HEK293 (cell line): Measurements from ENCODE around the gene LRRC23.
A peak's percentile ranks its signal among the peaks of the same experiment; 100 is the strongest.

Experiments used
- CTCF ChIA-PET: fragments of 350-600 bp; formaldehyde crosslinking; extraction: SDS; loops from one replicate; lab custom pipeline; 2021; ENCODE audit warnings: antibody characterized with exemption; lab: Yijun Ruan, JAX
- POLR2A ChIA-PET: fragments of 300-600 bp; formaldehyde crosslinking; extraction: SDS; loops from one replicate; lab custom pipeline; 2020; ENCODE audit warnings: antibody characterized with exemption, inconsistent platforms; lab: Yijun Ruan, JAX
- H3K27ac ChIP-seq: fragments of 200-500 bp; sonication (Bioruptor generic); 2 replicates; pipeline ENCODE4 v1.5.1; 2014; ENCODE audit warnings: low read depth, low read length, control low read depth, inconsistent platforms; ENCODE audit errors: extremely low read depth
- H3K36me3 ChIP-seq, 2 experiments: fragments of 200-500 bp in 1 of 2; sonication (Bioruptor generic) in 1 of 2; 1 replicate in 1 of 2; 2 replicates in 1 of 2; pipeline ENCODE4 v1.5.1; 2014 to 2017; ENCODE audit warnings: inconsistent platforms in 2 of 2, low read length in 2 of 2; ENCODE audit not compliant: control insufficient read depth in 2 of 2, insufficient read depth in 1 of 2
- H3K4me1 ChIP-seq: fragments of 200-500 bp; sonication (Bioruptor generic); 2 replicates; pipeline ENCODE4 v1.5.1; 2014; ENCODE audit warnings: mild to moderate bottlenecking, low read length, inconsistent platforms; ENCODE audit not compliant: control insufficient read depth, insufficient read depth
- H3K4me3 ChIP-seq: 2 replicates; pipeline ENCODE4 v1.5.1; 2011; ENCODE audit warnings: low read depth, mild to moderate bottlenecking, control low read depth, low read length, moderate library complexity
- H3K9me3 ChIP-seq: fragments of 200-500 bp; sonication (Bioruptor generic); 2 replicates; pipeline ENCODE4 v1.5.1; 2014; ENCODE audit warnings: low read depth, low read length, inconsistent platforms; ENCODE audit not compliant: control insufficient read depth, insufficient read depth
- GLIS1 ChIP-seq: fragments of 450-650 bp; formaldehyde crosslinking; IDR thresholded peaks from 2 replicates; pipeline ENCODE4 v1.5.1; 2016; ENCODE audit warnings: missing biosample characterization, missing genetic modification characterization
- GLIS2 ChIP-seq: fragments of 450-650 bp; formaldehyde crosslinking; IDR thresholded peaks from 2 replicates; pipeline ENCODE4 v1.5.1; 2016; ENCODE audit warnings: missing biosample characterization, missing genetic modification characterization
- PRDM1 ChIP-seq: fragments of 450-650 bp; formaldehyde crosslinking; IDR thresholded peaks from 2 replicates; pipeline ENCODE4; 2016; ENCODE audit warnings: missing biosample characterization, missing genetic modification characterization
- TCF7L2 ChIP-seq: IDR thresholded peaks from 2 replicates; pipeline ENCODE4 v1.6.1; 2011; ENCODE audit warnings: low read depth, mild to moderate bottlenecking, inconsistent platforms, low read length, moderate library complexity, borderline replicate concordance
- ZBTB20 ChIP-seq: fragments of 450-650 bp; formaldehyde crosslinking; IDR thresholded peaks from 2 replicates; pipeline ENCODE4 v1.5.1; 2016; ENCODE audit warnings: missing biosample characterization, missing genetic modification characterization
- ZFP3 ChIP-seq: fragments of 450-650 bp; formaldehyde crosslinking; IDR thresholded peaks from 2 replicates; pipeline ENCODE4 v1.5.1; 2016; ENCODE audit warnings: low read depth, missing biosample characterization, missing genetic modification characterization
- ZNF140 ChIP-seq: fragments of 450-650 bp; formaldehyde crosslinking; IDR thresholded peaks from 2 replicates; pipeline ENCODE4 v1.5.1; 2016; ENCODE audit warnings: missing biosample characterization, missing genetic modification characterization
- ZNF175 ChIP-seq: fragments of 450-650 bp; formaldehyde crosslinking; IDR thresholded peaks from 2 replicates; pipeline ENCODE4 v1.5.1; 2016; ENCODE audit warnings: missing biosample characterization, missing genetic modification characterization
- ZNF214 ChIP-seq: fragments of 450-650 bp; formaldehyde crosslinking; IDR thresholded peaks from 2 replicates; pipeline ENCODE4 v1.5.1; 2017; ENCODE audit warnings: missing biosample characterization, mild to moderate bottlenecking, missing genetic modification characterization, borderline replicate concordance
- ZNF23 ChIP-seq: fragments of 450-650 bp; formaldehyde crosslinking; IDR thresholded peaks from 2 replicates; pipeline ENCODE4 v1.5.1; 2016; ENCODE audit warnings: missing biosample characterization, missing genetic modification characterization, borderline replicate concordance
- ZNF24 ChIP-seq: fragments of 450-650 bp; formaldehyde crosslinking; IDR thresholded peaks from 2 replicates; pipeline ENCODE4 v1.5.1; 2016; ENCODE audit warnings: missing biosample characterization, missing genetic modification characterization
- ZNF292 ChIP-seq: fragments of 450-650 bp; formaldehyde crosslinking; IDR thresholded peaks from 2 replicates; pipeline ENCODE4 v1.5.1; 2016; ENCODE audit warnings: low read depth, missing biosample characterization, missing genetic modification characterization, borderline replicate concordance
- ZNF37A ChIP-seq: fragments of 450-650 bp; IDR thresholded peaks from 2 replicates; pipeline ENCODE4 v1.5.1; 2018; ENCODE audit warnings: missing biosample characterization, missing genetic modification characterization
- ZNF544 ChIP-seq: fragments of 450-650 bp; formaldehyde crosslinking; IDR thresholded peaks from 2 replicates; pipeline ENCODE4 v1.5.0; 2017; ENCODE audit warnings: missing biosample characterization, missing genetic modification characterization
- ZNF548 ChIP-seq: fragments of 450-650 bp; formaldehyde crosslinking; IDR thresholded peaks from 2 replicates; pipeline ENCODE4 v1.5.1; 2016; ENCODE audit warnings: missing biosample characterization, missing genetic modification characterization
- ZNF623 ChIP-seq: fragments of 450-650 bp; formaldehyde crosslinking; IDR thresholded peaks from 2 replicates; pipeline ENCODE4 v1.5.1; 2016; ENCODE audit warnings: missing biosample characterization, missing genetic modification characterization
- ZNF624 ChIP-seq: fragments of 450-650 bp; formaldehyde crosslinking; IDR thresholded peaks from 2 replicates; pipeline ENCODE4 v1.5.1; 2017; ENCODE audit warnings: missing biosample characterization, missing genetic modification characterization
- ZNF76 ChIP-seq: fragments of 450-650 bp; formaldehyde crosslinking; IDR thresholded peaks from 2 replicates; pipeline ENCODE4; 2016; ENCODE audit warnings: low read depth, missing biosample characterization, missing genetic modification characterization, borderline replicate concordance
- ZNF768 ChIP-seq: fragments of 450-650 bp; formaldehyde crosslinking; IDR thresholded peaks from 2 replicates; pipeline ENCODE4 v1.5.1; 2018; ENCODE audit warnings: missing biosample characterization, mild to moderate bottlenecking, missing genetic modification characterization
- ZNF791 ChIP-seq: fragments of 450-650 bp; formaldehyde crosslinking; IDR thresholded peaks from 2 replicates; pipeline ENCODE4 v1.5.1; 2016; ENCODE audit warnings: missing biosample characterization, missing genetic modification characterization
- ZNF792 ChIP-seq: fragments of 450-650 bp; formaldehyde crosslinking; IDR thresholded peaks from 2 replicates; pipeline ENCODE4 v1.5.1; 2016; ENCODE audit warnings: missing biosample characterization, missing genetic modification characterization
- TF ChIP-seq, protein P1 (sequence below): fragments of 450-650 bp; formaldehyde crosslinking; IDR thresholded peaks from 2 replicates; pipeline ENCODE4 v1.5.1; 2016; ENCODE audit warnings: missing biosample characterization, missing genetic modification characterization

The LRRC23 gene

GRCh38 chr12:6921539-6921938 is 16.9 kb downstream of the LRRC23 start:
- Histone ChIP-seq H3K4me1 (peaks cover 21% of the 10 kb centered on the region), H3K9me3 (no peaks in the 10 kb centered on the region), H3K27ac (no peak overlapping the region), H3K4me3 (no peak overlapping the region), H3K36me3 (peaks cover 19 to 58% of the 10 kb centered on the region in 2 experiments)
- no peak for TF ChIP-seq TCF7L2
- TF ChIP-seq ZNF140 (tag by site-specific recombination) = no peak
- TF ChIP-seq ZNF24 (tag by site-specific recombination) = no peak
- TF ChIP-seq ZNF768 = no peak
- ChIA-PET POLR2A (interaction anchor here (1.4 to 6.2 kb wide), 2 partner anchors 16 to 23 kb away, joined by 4 to 99 read pairs; partner anchors contain the start of genes C12orf57 and RNU7-1), CTCF (interaction anchor here (0.6 to 6.1 kb wide), 5 partner anchors 16 to 171 kb away, joined by 3 to 52 read pairs (median 4); partner anchors contain the start of genes C12orf57, C1R and RNU7-1)

GRCh38 chr12:6921996-6922946 is 17.6 kb downstream of the LRRC23 start:
- H3K27ac ChIP-seq = no peak overlapping the region
- peaks cover 19 to 51% of the 10 kb centered on the region in 2 experiments for H3K36me3 ChIP-seq
- no peaks in the 10 kb centered on the region for H3K9me3 ChIP-seq
- H3K4me3 ChIP-seq = no peak overlapping the region
- H3K4me1 ChIP-seq = peaks cover 28% of the 10 kb centered on the region
- ChIA-PET POLR2A (interaction anchor here (0.6 to 6.2 kb wide), 3 partner anchors 8 to 22 kb away, joined by 4 to 99 read pairs (median 4); partner anchors contain the start of genes C12orf57, ENO2 and RNU7-1), CTCF (interaction anchor here (0.6 to 6.1 kb wide), 7 partner anchors 10 to 170 kb away, joined by 3 to 52 read pairs (median 4); partner anchors contain the start of genes C12orf57, C1R, MLF2 and RNU7-1)
- TF ChIP-seq ZBTB20 = no peak
- TF ChIP-seq PRDM1 (tag by site-specific recombination) = peak; percentile 81
- no peak for TF ChIP-seq ZNF791 (tag by site-specific recombination)
- no peak for TF ChIP-seq ZNF23 (tag by site-specific recombination)
- no peak for TF ChIP-seq ZNF37A (tag by site-specific recombination)
- no peak for TF ChIP-seq ZFP3 (tag by site-specific recombination)
- TF ChIP-seq, protein P1, sequence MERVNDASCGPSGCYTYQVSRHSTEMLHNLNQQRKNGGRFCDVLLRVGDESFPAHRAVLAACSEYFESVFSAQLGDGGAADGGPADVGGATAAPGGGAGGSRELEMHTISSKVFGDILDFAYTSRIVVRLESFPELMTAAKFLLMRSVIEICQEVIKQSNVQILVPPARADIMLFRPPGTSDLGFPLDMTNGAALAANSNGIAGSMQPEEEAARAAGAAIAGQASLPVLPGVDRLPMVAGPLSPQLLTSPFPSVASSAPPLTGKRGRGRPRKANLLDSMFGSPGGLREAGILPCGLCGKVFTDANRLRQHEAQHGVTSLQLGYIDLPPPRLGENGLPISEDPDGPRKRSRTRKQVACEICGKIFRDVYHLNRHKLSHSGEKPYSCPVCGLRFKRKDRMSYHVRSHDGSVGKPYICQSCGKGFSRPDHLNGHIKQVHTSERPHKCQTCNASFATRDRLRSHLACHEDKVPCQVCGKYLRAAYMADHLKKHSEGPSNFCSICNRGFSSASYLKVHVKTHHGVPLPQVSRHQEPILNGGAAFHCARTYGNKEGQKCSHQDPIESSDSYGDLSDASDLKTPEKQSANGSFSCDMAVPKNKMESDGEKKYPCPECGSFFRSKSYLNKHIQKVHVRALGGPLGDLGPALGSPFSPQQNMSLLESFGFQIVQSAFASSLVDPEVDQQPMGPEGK (tag by site-specific recombination) = peak; percentile 40; the same call in 1 of the 2 replicates
- TF ChIP-seq GLIS2 (tag by site-specific recombination) = 0 out of 2 replicates have a peak, but pooled peaks have one; percentile 21
- peak; percentile 94 for TF ChIP-seq GLIS1 (tag by site-specific recombination)

- POLR2A ChIA-PET = interaction anchor here (0.6 to 6.2 kb wide), 3 partner anchors 9 to 50 kb away, joined by 3 to 99 read pairs (median 4); partner anchors contain the start of genes C12orf57, ENO2, RNU7-1 and SPSB2
- CTCF ChIA-PET = interaction anchor here (0.6 to 6.1 kb wide), 23 partner anchors 10 to 243 kb away, joined by 3 to 53 read pairs (median 7); partner anchors contain the start of genes C12orf57, CDCA3, MLF2 and RNU7-1
- TF ChIP-seq ZNF792 (tag by site-specific recombination) (no peak), ZNF175 (no peak), ZNF292 (tag by site-specific recombination) (no peak), ZNF544 (tag by site-specific recombination) (no peak), ZNF624 (no peak), ZNF791 (tag by site-specific recombination) (no peak), ZNF76 (no peak), ZNF548 (tag by site-specific recombination) (no peak), ZNF623 (tag by site-specific recombination) (no peak), ZNF214 (tag by site-specific recombination) (no peak)
- TF ChIP-seq, all 188 proteins: peak for 0
- peaks cover 28% of the 10 kb centered on the region for H3K4me1 ChIP-seq
- no peak overlapping the region for H3K4me3 ChIP-seq
- no peaks in the 10 kb centered on the region for H3K9me3 ChIP-seq
- H3K27ac ChIP-seq = no peak overlapping the region
- peaks cover 19 to 42% of the 10 kb centered on the region in 2 experiments for H3K36me3 ChIP-seq
These were observed 18.5 kb downstream of the LRRC23 start for GRCh38 chr12:6923003-6923732.
